GM08714 (cell line): ENCODE measurements around the gene FHOD3.
"Not testable (repeated sequence)": the region's sequence is repeated elsewhere in the genome, so short reads cannot be mapped to it uniquely, and the experiment has no call there.

Experiments
- H3K4me3 ChIP-seq: fragments of 200-500 bp; sonication (Bioruptor generic); 2 replicates; pipeline ENCODE4 v1.5.1; 2014; ENCODE audit warnings: mild to moderate bottlenecking, low read length, inconsistent platforms
- ZNF274 ChIP-seq: IDR thresholded peaks from 2 replicates; pipeline ENCODE4 v1.6.1; 2012; ENCODE audit warnings: mild to moderate bottlenecking, low read depth, low read length

The FHOD3 gene

DNA sequence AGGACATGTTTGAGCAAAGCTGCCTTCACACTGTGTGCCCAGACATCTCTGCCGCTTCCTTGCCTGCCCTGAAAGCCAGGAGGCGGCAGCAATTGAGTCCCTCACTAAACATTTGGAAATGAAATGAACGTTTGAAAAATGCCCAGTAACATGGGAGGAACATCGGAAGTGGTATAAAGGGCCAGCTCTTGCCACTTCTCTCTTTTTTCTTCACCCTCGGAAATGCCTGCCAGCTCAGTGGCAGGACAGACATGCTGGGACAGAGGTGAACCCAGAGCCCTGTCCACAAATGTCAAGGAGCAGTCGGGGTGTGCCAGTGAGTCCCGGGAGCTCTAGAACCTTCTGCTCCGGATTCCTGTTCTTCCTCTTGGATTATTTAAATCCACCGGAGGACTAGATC is 485.2 kb downstream of the FHOD3 start:
- no peak overlapping the region for H3K4me3 ChIP-seq
- no peak for TF ChIP-seq ZNF274

GRCh38 chr18:36783792-36784191 is 486.3 kb downstream of the FHOD3 start:
- no peak overlapping the region for H3K4me3 ChIP-seq
- TF ChIP-seq ZNF274: no peak

- no peak for TF ChIP-seq ZNF274
- H3K4me3 ChIP-seq: no peak overlapping the region
These were observed 489.2 kb downstream of the FHOD3 start for GRCh38 chr18:36786686-36787085.

- no peak overlapping the region for H3K4me3 ChIP-seq
- TF ChIP-seq ZNF274: no peak
These were observed 495.2 kb downstream of the FHOD3 start for GRCh38 chr18:36792634-36793283.

DNA sequence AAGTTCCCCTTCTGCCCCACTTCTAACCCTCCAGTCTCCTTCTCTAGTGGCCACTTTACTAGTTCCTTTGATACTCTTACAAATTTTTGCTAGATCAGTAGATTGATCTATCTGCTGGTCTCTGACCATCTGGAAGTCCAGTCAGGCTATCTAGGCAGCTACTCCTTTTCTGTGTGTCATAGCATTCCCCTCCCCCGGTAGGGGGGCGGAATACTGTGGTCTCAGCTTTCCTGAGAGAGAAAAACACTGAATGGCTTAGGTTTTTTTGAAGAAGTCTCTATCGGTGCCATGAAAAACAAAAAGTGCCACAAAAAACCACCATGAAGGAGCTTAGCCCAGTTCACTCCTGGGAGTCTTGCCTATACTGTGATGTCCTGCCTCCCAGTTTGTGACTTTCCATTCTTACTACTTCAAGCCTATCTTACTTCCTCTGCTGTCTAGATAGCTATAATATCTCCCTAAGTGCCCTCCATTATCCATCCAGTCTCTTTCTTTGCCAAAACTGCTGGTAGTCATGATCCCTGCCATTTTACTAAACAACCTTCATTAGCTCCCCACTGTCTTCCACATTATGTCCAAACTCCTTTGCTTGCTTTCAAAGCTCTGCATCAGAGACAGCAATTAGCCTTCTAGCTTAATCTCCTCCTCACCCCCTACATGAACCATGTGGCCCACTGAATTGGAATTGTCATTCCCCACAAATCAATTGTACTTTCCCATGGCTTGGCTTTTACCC is 501.4 kb downstream of the FHOD3 start:
- H3K4me3 ChIP-seq: no peak overlapping the region
- no peak for TF ChIP-seq ZNF274

GRCh38 chr18:36805105-36805504 is 507.6 kb downstream of the FHOD3 start:
- no peak overlapping the region for H3K4me3 ChIP-seq
- no peak for TF ChIP-seq ZNF274

DNA sequence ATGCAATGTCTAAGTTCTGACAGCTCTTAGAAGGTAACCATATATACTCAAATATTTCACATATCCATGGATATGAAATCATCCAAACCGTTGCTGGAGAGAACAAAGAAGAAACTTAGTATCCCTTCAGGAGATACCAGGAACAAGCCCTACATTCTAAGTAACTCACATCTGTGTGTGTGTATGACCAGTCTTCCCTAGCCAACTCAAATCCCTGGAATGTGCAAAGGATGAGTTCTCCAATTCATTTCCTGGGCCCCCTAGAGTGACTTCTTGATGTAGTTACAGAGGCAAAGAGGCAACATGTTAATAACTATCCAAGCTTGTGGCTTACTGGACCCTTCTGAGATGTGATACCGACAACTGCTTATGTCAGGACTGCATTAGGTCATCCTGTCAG is 511.2 kb downstream of the FHOD3 start:
- no peak overlapping the region for H3K4me3 ChIP-seq
- TF ChIP-seq ZNF274: no peak

DNA sequence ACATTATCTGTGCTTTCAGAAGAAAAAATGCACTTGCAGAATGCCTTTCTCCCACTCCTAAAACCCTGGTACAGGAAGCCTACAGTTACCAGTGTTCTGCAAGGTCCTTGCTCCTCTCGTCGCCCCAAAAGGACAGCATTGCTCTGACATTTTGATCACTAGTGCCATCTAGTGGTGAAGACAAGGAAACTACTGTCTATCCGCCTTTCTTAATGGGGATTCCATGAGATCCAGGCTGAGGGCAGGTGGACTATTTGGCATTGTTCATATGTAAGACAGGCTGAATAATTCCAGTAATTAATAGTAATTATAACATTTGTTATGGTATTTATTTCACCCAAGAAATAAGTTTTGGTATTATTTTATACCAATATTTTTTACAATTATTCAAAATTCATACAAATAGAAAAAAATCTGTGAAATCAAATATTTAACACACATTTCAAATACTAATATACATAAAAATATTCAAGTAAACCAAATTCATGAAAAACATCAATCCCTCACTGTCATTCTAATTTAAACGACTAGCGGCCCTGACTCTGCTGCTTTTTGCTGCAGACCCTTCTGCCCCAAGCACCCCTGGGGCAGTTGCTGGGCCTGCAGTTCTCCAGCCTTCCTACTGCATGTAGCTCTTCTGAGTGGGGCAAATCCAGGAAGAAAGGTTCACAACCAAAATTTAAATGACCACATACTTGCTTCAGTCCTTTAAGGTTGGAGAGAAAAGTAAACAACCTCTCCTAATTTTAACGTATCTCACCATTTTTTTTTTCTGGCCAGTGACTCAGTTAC is 512.3 kb downstream of the FHOD3 start:
- no peak for TF ChIP-seq ZNF274
- no peak overlapping the region for H3K4me3 ChIP-seq

DNA sequence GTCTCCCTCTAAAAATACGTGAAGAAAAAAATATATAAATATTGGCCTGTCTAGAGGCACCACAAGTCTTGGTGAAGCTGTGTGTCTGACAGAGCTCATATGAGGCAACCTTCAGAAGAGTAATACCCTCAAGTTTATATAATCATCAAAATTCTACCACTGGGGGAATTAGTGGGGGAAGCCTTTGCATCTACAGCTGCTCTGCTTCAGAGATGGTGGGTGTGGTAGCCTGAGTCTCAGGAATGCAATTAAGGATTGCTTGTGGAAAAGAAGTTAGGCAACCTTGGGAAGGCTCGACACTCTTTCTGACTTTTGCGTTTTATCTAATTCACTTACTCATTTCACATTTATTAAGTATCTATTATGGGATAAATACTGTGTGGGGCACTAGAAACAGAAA is 513.9 kb downstream of the FHOD3 start:
- TF ChIP-seq ZNF274: no peak
- H3K4me3 ChIP-seq: no peak overlapping the region

GRCh38 chr18:36811955-36812354 is 514.4 kb downstream of the FHOD3 start:
- no peak for TF ChIP-seq ZNF274

GRCh38 chr18:36812678-36813077 is 515.2 kb downstream of the FHOD3 start:
- no peak overlapping the region for H3K4me3 ChIP-seq
- TF ChIP-seq ZNF274: no peak

More at GRCh38 chr18:36811955-36812354, 514.4 kb downstream of the FHOD3 start:
- H3K4me3 ChIP-seq: no peak overlapping the region

GRCh38 chr18:36813101-36813775 is 515.7 kb downstream of the FHOD3 start:
- TF ChIP-seq ZNF274: no peak
- no peak overlapping the region for H3K4me3 ChIP-seq

DNA sequence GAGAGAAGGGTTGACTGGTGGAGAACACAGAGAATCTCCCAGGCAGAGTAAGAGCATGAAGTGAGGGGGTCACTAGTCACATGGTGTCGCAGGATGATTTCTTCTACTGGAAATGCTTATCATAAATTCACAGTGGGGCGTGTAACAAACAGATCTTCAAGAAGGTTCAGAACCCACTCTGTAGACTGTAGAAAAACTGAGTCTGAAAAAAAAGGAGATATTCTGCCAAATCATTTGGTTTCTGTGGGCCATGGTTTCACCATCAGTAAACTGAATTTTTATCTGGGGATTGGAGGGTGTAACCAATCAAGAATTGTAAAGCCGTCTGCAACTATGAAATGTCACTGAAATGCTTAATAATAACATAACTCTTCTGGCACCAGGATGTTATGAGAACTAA is 516.3 kb downstream of the FHOD3 start:
- no peak overlapping the region for H3K4me3 ChIP-seq
- no peak for TF ChIP-seq ZNF274

DNA sequence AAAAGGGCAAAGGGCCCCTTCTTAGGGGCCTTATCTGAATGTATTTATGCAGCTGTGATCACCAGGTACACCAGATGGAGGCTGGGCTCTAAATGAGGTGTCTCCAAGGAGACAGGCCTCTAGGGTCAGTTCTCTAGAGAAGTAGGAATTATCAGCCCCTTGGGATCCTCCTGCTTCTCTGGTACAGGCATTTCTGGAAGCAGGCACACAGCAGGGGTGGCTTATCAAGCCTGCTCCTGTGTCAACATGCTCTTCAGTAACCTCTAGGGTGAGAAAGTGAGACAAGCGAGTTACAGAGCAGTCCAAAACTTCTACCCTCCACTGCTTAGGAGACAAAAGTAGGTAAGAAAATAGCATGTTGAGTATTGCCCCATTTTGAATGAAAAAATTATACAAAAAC is 517.5 kb downstream of the FHOD3 start:
- H3K4me3 ChIP-seq: no peak overlapping the region
- TF ChIP-seq ZNF274: no peak

DNA sequence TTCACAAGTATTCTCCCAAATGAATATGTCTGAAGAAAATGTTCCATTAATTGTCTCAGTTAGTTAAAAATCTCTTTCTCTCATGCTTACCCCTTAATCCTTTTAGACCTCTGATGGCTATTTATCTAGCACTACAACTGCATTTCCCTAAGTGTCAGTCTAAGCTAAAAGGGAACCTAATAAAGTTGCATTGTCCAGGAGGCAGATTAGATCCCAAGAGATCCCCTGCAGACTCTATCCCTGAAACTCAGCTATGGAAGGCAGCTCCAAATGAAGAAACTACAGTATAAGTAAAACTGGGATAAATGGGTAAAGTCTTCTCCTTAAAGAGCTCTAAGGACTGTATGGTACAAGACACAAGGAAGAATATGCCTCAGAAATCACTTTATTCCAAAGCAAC is 518.6 kb downstream of the FHOD3 start:
- not testable (repeated sequence) for H3K4me3 ChIP-seq
